Smooth muscle cell (in vitro differentiated cells): ENCODE results near the gene MTSS2. TPM values are rescaled to one million over a fixed set of nuclear protein-coding genes. Genes with fewer than 3 reads are reported as not detected.

Experiments
- DNase-seq: peaks from one replicate; lab custom pipeline; 2025; ENCODE audit not compliant: unreplicated experiment; lab: John Stamatoyannopoulos, UW
- H2AFZ ChIP-seq: fragments of 200-600 bp; sonication (generic); 2 replicates; pipeline ENCODE4 v1.6.0; 2016; ENCODE audit warnings: antibody characterized with exemption, low read depth, mild to moderate bottlenecking
- H3F3A ChIP-seq: fragments of 200-600 bp; sonication (generic); 2 replicates; pipeline ENCODE4 v1.6.0; 2017; ENCODE audit warnings: antibody characterized with exemption, low read depth
- H3K27ac ChIP-seq: fragments of 200-600 bp; sonication (generic); 2 replicates; pipeline ENCODE4 v1.5.1; 2016; ENCODE audit warnings: low read depth, mild to moderate bottlenecking
- H3K27me3 ChIP-seq: fragments of 200-600 bp; sonication (generic); 2 replicates; pipeline ENCODE4 v1.6.1; 2016; ENCODE audit warnings: low read depth, mild to moderate bottlenecking
- H3K36me3 ChIP-seq: fragments of 200-600 bp; sonication (generic); 2 replicates; pipeline ENCODE4 v1.5.1; 2016; ENCODE audit warnings: low read depth
- H3K4me1 ChIP-seq: fragments of 200-600 bp; sonication (generic); 2 replicates; pipeline ENCODE4 v1.5.1; 2016; ENCODE audit warnings: low read depth
- H3K4me2 ChIP-seq: fragments of 200-600 bp; sonication (generic); 2 replicates; pipeline ENCODE4 v1.6.0; 2016; ENCODE audit warnings: mild to moderate bottlenecking
- H3K4me3 ChIP-seq: fragments of 200-600 bp; sonication (generic); 2 replicates; pipeline ENCODE4 v1.5.1; 2016; ENCODE audit warnings: mild to moderate bottlenecking
- H3K79me2 ChIP-seq: fragments of 200-600 bp; sonication (generic); 2 replicates; pipeline ENCODE4 v1.6.0; 2016; ENCODE audit warnings: low read depth, mild to moderate bottlenecking
- H3K9ac ChIP-seq: fragments of 200-600 bp; sonication (generic); 2 replicates; pipeline ENCODE4 v1.6.0; 2016; ENCODE audit warnings: low read depth
- H3K9me3 ChIP-seq: fragments of 200-600 bp; sonication (generic); replicated peaks from 2 replicates; pipeline ENCODE4 v1.5.1; 2016; ENCODE audit warnings: low read depth
- H4K20me1 ChIP-seq: fragments of 200-600 bp; sonication (generic); 2 replicates; pipeline ENCODE4 v1.6.0; 2016; ENCODE audit warnings: low read depth
- WGBS: methylation state at CpG from one replicate; pipeline ENCODE4 v1.1.7; 2016; ENCODE audit warnings: low lambda C conversion rate; 5-methylcytosine and 5-hydroxymethylcytosine counted together
- polyA plus RNA-seq: library from polyadenylated mRNA; unstranded; fragments of >200 nt; fragmentation: Nextera tagmentation; extraction: Ambion mirVana; gene quantifications from 2 replicates; pipeline ENCODE4 v1.2.1, GENCODE V29; 2016
- total RNA-seq: library from RNA; depleted of rRNA; stranded (reverse); fragments of >200 nt; gene quantifications from 2 replicates; pipeline ENCODE4 v1.2.3, GENCODE V29; 2014
- TF ChIP-seq, protein P1 (sequence below): fragments of 200-600 bp; sonication (generic); IDR thresholded peaks from 2 replicates; pipeline ENCODE4 v1.5.1; 2017; ENCODE audit warnings: borderline replicate concordance, mild to moderate bottlenecking, antibody characterized with exemption; ENCODE audit not compliant: insufficient read depth, poor library complexity, severe bottlenecking

MTSS2 gene
- total and polyA plus RNA-seq, 2 experiments from 2014 or later = 4.2 to 19.5 TPM

DNA sequence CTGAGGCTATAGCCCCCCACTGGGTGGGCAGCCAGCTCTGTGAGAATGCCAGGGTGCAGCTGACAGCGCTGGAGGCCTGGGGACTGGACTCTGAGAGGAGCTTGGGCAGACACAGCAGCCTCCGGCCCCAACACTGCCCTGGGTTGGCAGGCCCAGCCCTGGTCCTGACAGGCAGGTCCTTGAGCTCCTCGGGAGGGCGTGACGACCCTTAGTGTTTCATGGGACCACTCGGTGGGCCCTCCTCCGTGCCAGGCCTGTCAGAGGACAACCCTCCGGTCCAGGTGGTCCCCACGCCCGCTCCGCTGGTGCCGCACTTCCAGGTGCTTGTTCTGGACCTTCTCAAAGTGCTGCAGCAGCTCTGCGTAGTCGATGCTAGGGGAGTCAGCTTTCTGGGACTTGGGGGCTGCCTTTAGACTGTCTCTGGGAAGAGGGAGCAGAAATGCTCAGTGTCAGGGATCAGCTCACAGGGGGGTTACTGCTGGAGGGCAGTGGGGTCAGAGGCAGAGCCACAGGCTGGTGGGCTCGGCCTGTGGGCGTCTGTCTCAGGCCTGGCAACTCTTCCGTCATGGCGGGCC is 1.9 kb upstream of the MTSS2 start:
- no peaks in the 10 kb centered on the region for H3K36me3 ChIP-seq
- no peak overlapping the region for H2AFZ ChIP-seq
- TF ChIP-seq, protein P1, sequence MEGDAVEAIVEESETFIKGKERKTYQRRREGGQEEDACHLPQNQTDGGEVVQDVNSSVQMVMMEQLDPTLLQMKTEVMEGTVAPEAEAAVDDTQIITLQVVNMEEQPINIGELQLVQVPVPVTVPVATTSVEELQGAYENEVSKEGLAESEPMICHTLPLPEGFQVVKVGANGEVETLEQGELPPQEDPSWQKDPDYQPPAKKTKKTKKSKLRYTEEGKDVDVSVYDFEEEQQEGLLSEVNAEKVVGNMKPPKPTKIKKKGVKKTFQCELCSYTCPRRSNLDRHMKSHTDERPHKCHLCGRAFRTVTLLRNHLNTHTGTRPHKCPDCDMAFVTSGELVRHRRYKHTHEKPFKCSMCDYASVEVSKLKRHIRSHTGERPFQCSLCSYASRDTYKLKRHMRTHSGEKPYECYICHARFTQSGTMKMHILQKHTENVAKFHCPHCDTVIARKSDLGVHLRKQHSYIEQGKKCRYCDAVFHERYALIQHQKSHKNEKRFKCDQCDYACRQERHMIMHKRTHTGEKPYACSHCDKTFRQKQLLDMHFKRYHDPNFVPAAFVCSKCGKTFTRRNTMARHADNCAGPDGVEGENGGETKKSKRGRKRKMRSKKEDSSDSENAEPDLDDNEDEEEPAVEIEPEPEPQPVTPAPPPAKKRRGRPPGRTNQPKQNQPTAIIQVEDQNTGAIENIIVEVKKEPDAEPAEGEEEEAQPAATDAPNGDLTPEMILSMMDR = no peak
- DNase-seq = no peak
- no peaks in the 10 kb centered on the region for H3K27me3 ChIP-seq
- H3K79me2 ChIP-seq = peaks cover 26% of the 10 kb centered on the region
- no peak overlapping the region for H3K4me2 ChIP-seq
- H3K9me3 ChIP-seq = no peaks in the 10 kb centered on the region
- H3K9ac ChIP-seq = no peak overlapping the region
- peaks cover 7% of the 10 kb centered on the region for H3F3A ChIP-seq
- no peak overlapping the region for H3K27ac ChIP-seq
- peaks cover 11% of the 10 kb centered on the region for H3K4me1 ChIP-seq
- no peak overlapping the region for H3K4me3 ChIP-seq
- peaks cover 21% of the 10 kb centered on the region for H4K20me1 ChIP-seq
- WGBS = 93% methylated on average over 18 of the region's 18 CpGs

DNA sequence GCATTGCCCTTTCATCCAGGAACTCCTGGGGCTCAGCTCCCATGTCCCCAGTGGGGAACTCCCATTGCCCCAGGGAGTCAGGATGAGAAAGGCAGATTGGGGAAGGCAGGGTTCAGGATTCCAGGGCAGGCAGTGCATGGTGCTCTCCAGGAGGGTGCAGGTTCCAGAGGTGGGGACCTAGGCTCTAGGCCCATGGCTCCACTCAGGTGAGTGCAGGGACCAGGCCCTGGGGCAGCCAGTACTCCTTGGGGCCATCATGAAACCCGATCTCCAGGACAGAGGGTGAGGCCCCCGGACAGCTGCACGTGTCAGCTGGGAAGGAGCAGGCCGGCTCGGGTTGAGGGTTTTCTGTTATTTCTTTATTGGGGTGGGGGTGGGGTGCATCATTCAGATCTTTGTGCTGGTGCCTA is 1.3 kb upstream of the MTSS2 start:
- Histone ChIP-seq H3K9me3 (no peaks in the 10 kb centered on the region), H2AFZ (no peak overlapping the region), H3K27ac (no peak overlapping the region), H3K4me3 (no peak overlapping the region), H3K27me3 (no peaks in the 10 kb centered on the region), H4K20me1 (peaks cover 28% of the 10 kb centered on the region), H3K79me2 (peaks cover 31% of the 10 kb centered on the region), H3K9ac (no peak overlapping the region), H3F3A (peaks cover 5% of the 10 kb centered on the region), H3K4me2 (peak overlapping the region; percentile 78), H3K4me1 (peaks cover 11% of the 10 kb centered on the region), H3K36me3 (no peaks in the 10 kb centered on the region)
- WGBS = 24% methylated on average over 5 of the region's 5 CpGs
- DNase-seq = no peak
- TF ChIP-seq, protein P1 = no peak

DNA sequence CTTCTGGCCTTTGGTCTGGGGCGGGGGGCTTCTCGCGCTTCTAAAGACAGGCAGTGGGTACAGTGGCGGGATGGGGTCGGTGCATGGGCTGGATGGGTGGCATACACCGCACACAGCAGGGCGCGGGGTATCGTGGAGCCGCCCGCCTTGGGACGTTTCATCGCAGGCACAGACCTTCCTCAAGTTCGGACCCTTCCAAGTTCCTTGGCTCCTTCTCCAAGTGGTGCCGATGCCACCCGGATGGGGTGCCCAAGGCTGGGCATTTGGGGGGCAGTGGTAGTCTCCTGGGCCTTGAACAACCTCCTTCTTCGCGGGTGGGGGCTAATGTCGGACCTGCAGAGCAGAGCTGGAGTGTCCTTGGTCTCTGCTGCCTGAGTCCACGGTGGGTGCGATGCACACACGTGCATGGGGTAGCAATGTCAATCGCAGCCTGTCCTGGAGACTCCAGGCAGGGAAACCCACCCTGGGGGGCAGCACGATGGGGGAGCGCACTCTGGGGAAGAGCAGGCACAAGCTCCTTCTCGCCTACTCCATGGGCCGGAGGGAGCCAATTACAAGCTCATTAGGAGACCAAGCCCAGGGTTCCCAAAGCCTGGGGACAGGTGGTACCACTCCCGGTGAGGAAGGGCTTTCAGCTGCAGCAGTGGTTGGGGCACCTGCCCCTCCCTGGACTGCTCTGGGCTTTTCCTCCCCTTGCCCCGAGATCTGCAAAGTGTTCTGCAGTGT is 686 bp upstream of the MTSS2 start:
- TF ChIP-seq, protein P1 = no peak
- H3K36me3 ChIP-seq = no peaks in the 10 kb centered on the region
- H3F3A ChIP-seq = no peaks in the 10 kb centered on the region
- H3K4me2 ChIP-seq = peak overlapping the region; percentile 78
- H2AFZ ChIP-seq = no peak overlapping the region
- peak overlapping the region; percentile 44 for H3K4me3 ChIP-seq
- no peak for DNase-seq
- H3K9ac ChIP-seq = no peak overlapping the region
- peaks cover 35% of the 10 kb centered on the region for H3K79me2 ChIP-seq
- no peaks in the 10 kb centered on the region for H3K27me3 ChIP-seq
- WGBS = 52% methylated on average over 28 of the region's 29 CpGs
- peaks cover 11% of the 10 kb centered on the region for H3K4me1 ChIP-seq
- H3K9me3 ChIP-seq = no peaks in the 10 kb centered on the region
- H4K20me1 ChIP-seq = peaks cover 33% of the 10 kb centered on the region
- no peak overlapping the region for H3K27ac ChIP-seq
